Measurements from ENCODE around the gene CFDP1. TPM values are rescaled to one million over a fixed set of nuclear protein-coding genes. Genes with fewer than 3 reads are reported as not detected.
"Not testable (repeated sequence)": the region's sequence is repeated elsewhere in the genome, so short reads cannot be mapped to it uniquely, and the experiment has no call there.

The CFDP1 gene
- total RNA-seq, 1 donor from 2014 or later, result 60.2 TPM

GRCh38 chr16:75458439-75458838 is 25.1 kb upstream of the CFDP1 start:
- DNase-seq (ENCODE audit: low spot score), result no peak

GRCh38 chr16:75458029-75458428 is 24.7 kb upstream of the CFDP1 start:
- DNase-seq (ENCODE audit: low spot score), result no peak

GRCh38 chr16:75457485-75458021 is 24.2 kb upstream of the CFDP1 start:
- DNase-seq (ENCODE audit: low spot score), result no peak

- DNase-seq (ENCODE audit: low spot score), result no peak
Observed at GRCh38 chr16:75456971-75457370, 23.7 kb upstream of the CFDP1 start.

GRCh38 chr16:75456486-75456885 is 23.2 kb upstream of the CFDP1 start:
- not testable (repeated sequence) for DNase-seq (ENCODE audit: low spot score)

- no peak for DNase-seq (ENCODE audit: low spot score)
Observed at GRCh38 chr16:75455677-75456076, 22.4 kb upstream of the CFDP1 start.

GRCh38 chr16:75452464-75453190 is 19.3 kb upstream of the CFDP1 start:
- no peak for DNase-seq (ENCODE audit: low spot score)

GRCh38 chr16:75446416-75446815 is 13.1 kb upstream of the CFDP1 start:
- DNase-seq (ENCODE audit: low spot score), result no peak

GRCh38 chr16:75445298-75445697 is 12.0 kb upstream of the CFDP1 start:
- no peak for DNase-seq (ENCODE audit: low spot score)

GRCh38 chr16:75443298-75443697 is 10.0 kb upstream of the CFDP1 start:
- DNase-seq (ENCODE audit: low spot score), result no peak

GRCh38 chr16:75433732-75434413 is 570 bp upstream of the CFDP1 start:
- DNase-seq (ENCODE audit: low spot score), result peak; percentile 80

- DNase-seq (ENCODE audit: low spot score), result no peak
Observed at GRCh38 chr16:75429621-75430403, 3.5 kb downstream of the CFDP1 start.

- not testable (repeated sequence) for DNase-seq (ENCODE audit: low spot score)
Observed at GRCh38 chr16:75426524-75426923, 6.8 kb downstream of the CFDP1 start.

- not testable (repeated sequence) for DNase-seq (ENCODE audit: low spot score)
Observed at GRCh38 chr16:75424105-75424762, 9.1 kb downstream of the CFDP1 start.

- DNase-seq (ENCODE audit: low spot score), result no peak
Observed at GRCh38 chr16:75423723-75424104, 9.6 kb downstream of the CFDP1 start.

GRCh38 chr16:75421820-75422126 is 11.5 kb downstream of the CFDP1 start:
- DNase-seq (ENCODE audit: low spot score), result no peak

GRCh38 chr16:75420987-75421819 is 12.1 kb downstream of the CFDP1 start:
- DNase-seq (ENCODE audit: low spot score), result peak; percentile 73

GRCh38 chr16:75416904-75417565 is 16.3 kb downstream of the CFDP1 start:
- DNase-seq (ENCODE audit: low spot score), result no peak

- DNase-seq (ENCODE audit: low spot score), result no peak
Observed at GRCh38 chr16:75415169-75415905, 18.0 kb downstream of the CFDP1 start.

- DNase-seq (ENCODE audit: low spot score), result no peak
Observed at GRCh38 chr16:75413951-75414350, 19.4 kb downstream of the CFDP1 start.
